GM11168 (cell line): Measurements from ENCODE around the gene NUP35.

ENCODE experiments used
- in situ Hi-C: fragments of 300-500 bp; cut with MboI; formaldehyde crosslinking; loops from one replicate; pipeline ENCODE4 v1.12.0; 2022; ENCODE audit warnings: low sequenced_read_pairs; ENCODE audit not compliant: unreplicated experiment

Gene NUP35, protein sequence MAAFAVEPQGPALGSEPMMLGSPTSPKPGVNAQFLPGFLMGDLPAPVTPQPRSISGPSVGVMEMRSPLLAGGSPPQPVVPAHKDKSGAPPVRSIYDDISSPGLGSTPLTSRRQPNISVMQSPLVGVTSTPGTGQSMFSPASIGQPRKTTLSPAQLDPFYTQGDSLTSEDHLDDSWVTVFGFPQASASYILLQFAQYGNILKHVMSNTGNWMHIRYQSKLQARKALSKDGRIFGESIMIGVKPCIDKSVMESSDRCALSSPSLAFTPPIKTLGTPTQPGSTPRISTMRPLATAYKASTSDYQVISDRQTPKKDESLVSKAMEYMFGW

DNA sequence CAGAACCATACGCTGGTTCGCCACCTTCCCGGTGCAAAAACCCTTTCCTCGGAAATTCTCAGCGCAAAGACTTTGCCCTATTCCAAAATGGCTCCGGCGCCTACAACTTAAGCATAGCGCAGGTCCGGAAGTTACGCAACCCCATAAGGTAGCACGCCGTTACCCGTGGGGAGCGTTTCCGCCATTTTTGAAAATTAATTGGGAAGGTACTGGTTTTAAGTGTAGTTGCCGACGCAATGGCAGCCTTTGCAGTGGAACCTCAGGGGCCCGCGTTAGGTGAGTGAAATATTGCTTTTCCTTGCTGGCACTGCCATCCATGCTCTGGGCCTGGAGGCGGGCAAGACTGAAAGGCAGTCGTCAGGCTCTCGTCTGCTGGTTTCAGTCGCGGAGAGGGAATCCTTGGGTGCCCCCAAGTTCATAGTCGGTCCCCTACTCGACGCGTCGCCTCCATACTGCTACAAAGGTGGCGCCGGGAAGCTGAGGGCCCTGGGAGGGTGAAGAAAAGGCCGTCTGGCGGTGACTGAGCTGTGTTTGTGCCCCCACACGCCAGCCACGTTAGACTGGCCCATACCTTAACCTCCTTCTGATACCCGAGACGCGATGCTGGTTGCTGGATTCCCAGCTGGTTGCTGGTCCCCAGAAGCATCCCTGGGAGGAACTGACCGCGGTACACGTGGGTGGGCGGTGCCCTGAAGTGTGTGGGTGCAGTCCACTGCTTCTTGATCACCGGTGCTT lies at the start of gene NUP35:
NUP35 (plus strand) TSS at position 222 of the 735 bp plus-strand sequence; CDS start at position 237, 15 bp downstream.
- in situ Hi-C loops, result no loop called here

DNA sequence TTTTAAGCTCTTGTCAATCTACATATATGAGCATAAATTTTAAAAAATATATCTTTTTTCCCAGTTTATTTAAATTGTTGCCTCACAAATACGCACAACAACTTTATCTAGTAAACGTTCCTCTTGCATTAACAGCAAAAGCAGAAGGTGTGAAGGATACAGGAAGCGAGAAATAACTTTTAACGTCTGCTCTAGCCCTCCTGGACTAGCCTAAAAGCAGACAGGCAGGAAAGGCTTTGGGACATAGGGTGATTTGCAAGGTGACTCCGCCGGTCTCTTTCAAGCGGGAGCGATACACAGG lies 46.1 kb upstream of the NUP35 start:
- in situ Hi-C loops, result no loop called here

DNA sequence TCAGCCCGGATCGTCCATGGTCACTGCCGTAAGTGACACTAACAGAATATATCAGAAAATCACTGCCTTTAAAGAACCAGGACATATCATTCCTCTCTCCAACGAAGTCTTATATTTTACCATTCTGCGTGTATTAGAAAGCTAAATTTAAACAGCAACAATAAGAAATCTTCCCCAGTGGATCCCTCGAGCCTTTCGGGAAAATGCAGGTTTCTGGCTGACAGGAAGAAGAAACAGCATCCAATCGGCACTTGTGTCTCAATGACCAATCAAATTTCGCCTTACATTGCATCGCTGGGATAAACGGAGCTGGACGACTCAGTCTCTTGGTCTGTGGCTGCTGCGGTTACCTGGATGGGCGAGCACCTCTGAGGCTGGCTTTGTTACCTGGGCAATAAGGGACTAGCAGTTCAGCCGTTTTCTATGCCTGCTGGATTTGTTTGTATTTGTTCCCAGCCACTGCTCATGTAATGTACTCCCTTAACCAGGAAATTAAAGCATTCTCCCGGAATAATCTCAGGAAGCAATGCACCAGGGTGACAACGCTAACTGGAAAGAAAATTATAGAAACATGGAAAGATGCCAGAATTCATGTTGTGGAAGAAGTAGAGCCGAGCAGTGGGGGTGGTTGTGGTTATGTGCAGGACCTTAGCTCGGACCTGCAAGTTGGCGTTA lies 45.6 kb upstream of the NUP35 start, which contains the start of gene DUSP19:
DUSP19 (plus strand) TSS at position 284 of the 675 bp plus-strand sequence; CDS start at position 471, 187 bp downstream.
- in situ Hi-C loops, result no loop called here

DNA sequence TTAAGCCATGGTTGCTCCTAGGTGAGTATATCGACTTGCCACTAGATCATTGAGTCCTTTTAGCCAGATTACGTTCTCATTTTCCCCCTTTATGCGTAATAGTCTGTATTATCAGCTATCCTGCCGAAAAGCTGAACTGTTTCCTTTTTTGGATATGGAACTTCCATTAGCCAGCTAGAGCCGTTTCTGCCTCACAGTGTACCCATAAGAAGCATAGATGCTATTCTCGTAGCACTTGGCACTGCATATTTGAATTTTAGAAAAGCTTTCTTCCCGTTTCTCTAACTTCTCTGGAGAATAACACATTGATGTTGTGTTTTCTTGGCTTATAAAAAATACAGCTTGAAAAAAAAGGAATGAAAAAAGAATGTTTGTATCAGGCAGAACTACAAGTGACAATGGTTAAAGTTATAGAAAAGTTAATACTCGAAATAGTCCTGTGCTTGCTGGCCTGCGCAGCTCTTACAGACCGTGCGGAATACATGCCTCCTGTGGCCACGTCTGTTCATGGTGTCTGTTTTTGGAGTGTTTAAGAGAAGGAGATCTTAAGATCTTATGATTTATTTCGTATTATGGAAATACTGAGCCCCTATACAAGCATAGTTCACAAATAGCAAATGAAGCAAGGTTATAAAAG lies 45.0 kb upstream of the NUP35 start:
- in situ Hi-C loops, result no loop called here

DNA sequence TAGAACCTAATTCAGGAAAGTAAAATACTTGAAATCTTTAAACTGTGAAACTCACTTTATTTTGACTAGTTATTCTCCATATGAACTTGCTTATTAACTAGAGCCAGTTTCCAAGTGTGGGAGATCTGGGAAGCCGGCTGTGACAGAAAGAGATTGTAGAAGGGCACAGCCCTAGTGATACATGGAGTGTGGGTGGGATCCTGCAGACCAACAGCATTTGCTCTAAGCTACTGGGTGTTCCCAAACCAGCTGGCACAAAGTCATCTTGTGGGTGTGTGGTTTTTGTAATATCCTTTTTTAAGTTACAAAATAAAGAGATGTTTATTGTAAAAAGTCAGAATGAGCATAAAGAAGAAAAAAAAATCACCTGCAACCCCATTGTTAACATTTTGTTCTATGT lies 42.3 kb upstream of the NUP35 start:
- in situ Hi-C loops, result no loop called here

DNA sequence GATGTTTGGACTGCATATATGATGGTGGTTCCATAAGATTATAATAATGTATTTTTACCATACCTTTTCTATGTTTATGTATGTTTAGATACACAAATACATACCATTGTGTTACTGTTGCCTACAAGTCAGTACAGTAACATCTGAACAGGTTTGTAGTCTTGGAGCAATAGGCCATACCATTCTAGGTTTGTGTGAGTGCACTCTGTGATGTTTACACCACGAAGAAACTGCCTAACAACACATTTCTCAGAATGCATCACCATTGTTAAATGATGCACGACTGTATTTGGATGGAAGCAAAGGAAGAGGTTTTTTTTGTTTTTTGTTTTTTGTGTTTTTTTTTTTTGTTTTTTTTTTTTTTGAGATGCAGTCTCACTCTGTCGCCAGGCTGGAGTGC lies 36.2 kb upstream of the NUP35 start:
- in situ Hi-C loops, result no loop called here

DNA sequence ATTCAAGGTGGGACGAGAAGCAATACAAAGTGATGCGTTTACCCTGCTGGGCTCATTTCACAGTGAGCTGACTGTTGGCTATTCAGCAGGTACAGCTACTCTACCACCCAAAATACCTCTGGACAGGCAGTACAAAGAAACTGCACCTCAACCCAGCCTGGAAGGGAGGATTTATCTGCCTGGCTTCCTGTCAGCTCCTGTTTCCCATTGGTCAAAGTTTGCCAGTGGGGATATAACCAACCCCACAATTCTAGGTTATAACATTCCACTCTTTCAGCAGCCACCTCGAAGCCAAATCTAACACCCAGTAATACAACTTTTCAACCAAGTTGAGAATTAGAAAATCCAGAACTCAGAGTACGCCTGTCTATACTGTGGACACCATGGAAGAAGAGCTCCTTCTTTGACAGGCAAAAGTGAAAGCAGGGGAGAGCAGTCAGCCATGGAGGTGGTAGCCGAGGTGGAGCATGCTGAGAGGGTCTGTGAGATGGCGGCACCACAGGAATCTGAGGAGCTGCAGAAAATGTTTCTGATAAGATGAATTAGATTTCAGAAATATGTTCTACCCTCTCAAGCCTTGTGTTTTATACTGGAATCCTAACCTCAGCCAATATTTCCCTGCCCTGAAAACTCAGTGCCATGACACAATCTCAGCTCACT lies 34.9 kb upstream of the NUP35 start:
- in situ Hi-C loops, result no loop called here

DNA sequence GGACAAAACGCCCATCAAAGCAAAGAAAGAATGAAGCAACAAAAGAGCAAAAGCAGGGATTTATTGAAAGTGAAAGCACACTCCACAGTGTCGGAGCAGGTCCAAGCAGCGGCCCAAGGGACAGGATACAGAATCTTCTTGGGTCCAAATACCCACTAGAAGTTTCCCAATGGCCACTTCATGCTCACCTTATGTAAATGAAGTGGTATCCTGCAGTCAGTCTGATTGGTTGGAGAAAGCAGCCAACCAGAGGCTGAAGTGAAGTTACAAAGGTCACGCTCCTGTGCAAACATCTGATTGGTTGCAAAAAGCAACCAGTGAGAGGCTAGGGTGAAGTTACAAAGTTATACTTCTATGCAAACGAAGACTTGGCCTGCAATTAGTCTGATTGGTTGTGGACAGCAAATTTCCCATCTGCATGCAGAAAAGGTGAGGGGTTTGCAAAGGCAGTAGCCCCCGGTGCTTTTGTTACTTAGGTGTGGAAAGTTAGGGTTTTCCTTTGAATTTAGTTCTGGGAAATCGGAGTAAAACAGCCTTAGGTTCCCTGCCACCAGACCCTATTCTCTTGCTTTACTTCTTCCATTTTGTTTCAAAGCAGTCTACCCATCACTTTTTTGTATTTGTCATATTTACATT lies 32.8 kb upstream of the NUP35 start:
- in situ Hi-C loops, result no loop called here

DNA sequence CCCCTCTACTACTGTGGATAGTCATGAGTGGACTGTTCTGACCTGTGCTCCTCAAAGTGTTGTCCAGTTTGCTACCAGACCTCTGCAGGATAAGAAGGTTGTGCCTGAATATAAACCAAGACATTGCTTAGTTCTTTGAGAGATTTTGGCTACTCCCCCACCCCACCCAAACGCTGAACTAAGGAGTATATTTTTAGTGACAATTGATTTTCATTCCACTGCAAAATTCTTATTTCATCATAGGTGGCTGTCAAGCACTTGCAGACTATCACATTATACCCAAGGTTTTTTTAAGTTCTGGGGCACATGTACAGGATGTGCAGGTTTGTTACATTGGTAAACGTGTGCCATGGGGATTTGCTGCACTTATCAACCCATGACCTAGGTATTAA lies 32.3 kb upstream of the NUP35 start:
- in situ Hi-C loops, result no loop called here

DNA sequence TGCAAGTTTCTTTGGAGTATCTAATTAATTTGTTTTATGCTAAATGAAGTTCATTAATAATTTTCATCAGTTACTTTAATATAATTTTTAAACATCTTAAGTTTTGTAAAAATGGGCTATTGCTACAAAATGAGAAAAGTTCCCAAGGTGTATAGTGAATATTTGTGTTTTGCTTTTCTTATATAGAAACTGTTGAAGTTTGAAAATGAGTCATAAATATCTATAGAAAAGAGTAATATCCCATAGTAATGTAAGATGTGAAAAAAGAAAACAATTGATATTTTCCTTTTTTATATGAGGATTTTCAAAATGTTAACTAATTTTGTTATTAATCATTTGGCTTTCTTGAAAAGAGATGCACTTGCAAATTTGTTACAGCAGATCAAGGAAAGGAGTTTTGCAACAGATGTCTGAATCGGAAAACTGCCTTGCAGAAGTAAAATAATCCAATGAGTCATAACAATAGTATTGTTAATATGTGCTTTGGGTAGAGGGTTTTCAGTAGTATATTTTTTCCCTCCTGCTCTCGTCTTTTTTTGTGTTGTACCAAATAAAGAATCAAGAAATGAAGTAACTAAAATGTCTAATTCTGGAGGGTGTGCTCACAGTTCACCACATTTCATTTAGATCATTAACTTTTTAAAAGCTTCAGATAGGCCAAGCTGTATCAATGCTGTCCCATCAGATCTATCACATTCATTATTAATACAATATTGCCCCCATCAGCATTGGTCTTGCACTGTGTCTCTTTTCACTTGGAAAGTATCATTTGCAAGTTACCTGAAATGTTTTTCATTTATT lies 30.2 kb upstream of the NUP35 start:
- in situ Hi-C loops, result no loop called here

DNA sequence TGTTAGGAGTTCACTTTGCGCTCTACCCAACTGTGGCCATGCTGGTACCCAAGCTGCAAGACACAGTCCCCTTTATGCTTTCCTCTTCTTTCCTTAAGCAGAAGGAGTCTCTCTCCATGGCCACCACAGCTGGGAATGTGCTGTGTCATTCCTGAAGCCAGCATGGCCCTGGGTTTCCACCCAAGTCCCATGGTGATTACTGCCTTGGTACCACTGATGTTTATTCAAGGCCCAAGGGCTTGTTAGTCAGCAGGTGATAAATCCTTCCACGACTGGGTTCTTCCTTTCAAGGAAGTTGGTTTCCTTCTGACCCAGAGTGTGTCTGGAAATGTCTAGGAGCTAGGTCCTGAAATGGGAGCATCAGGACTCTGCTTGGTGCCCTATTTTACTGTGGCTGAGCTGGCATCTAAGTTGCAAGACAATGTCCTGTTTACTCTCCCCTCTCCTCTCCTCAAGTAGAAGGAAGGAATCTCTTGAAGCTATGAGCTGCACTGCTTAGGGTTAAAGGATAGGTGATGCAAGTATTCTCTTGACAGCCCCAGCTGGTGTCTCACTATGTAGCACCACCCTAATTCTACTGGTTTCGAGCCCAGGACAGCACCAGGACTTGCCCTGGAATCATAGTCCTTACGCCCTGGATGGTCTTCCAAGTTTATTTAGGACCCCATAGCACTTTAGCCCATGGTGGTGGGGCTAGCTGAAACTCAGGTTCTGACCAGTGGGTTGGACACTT lies 18.7 kb upstream of the NUP35 start:
- in situ Hi-C loops, result no loop called here

DNA sequence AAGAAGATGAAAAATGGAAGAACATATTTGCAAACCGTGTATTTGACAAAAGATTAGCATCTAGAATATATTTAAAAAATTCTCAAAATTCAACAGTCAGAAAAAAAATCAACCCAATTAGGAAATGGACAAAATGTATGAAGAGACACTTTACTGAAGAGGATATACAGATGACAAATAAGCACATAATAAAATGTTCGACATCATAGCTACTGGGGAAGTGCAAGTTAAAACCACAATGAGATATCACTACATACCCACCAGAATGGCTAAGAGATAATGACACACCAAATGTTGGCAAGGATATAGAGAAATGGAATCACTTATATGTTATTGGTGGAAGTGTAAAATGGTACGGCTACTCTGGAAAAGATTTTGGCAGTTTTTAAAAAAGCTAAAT lies 11.7 kb upstream of the NUP35 start:
- in situ Hi-C loops, result no loop called here

DNA sequence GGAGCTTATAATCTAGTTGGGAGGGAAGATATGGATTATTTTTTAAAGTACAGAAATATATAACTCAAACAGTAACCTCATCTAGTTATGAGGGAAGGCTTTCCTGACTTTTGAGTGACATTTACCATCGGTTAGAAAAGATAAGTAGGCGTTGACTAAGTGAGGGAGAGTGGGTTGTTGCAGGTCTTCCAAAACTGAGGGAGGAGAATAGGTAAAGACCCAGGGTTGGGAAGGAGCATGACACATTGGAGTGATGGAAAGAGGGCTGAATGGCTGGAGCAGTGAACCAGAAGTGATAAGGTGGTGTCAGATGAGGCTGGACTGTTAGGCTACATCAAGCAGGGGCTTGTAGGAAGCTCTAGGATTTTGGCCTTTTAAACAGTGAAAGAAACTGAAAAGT lies 10.6 kb upstream of the NUP35 start:
- in situ Hi-C loops, result no loop called here

DNA sequence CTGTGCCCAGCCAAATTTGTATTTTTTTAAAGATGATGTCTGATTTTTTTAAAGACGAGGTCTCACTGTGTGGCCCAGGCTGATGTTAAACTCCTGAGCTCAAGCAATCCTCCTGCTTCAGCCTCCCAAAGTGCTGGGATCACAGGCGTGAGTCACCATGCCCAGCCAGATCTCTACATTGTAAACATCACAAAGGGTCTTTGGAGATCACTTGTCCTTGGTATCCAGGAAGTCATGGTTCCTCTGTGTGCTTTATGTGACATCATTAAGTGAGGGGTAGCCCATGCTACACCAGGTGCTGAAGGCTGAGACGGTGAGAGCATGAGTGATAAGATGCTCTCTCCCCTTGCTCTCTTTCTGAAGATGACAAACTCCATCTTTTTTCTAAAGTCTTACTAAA lies 7.0 kb upstream of the NUP35 start:
- in situ Hi-C loops, result no loop called here

DNA sequence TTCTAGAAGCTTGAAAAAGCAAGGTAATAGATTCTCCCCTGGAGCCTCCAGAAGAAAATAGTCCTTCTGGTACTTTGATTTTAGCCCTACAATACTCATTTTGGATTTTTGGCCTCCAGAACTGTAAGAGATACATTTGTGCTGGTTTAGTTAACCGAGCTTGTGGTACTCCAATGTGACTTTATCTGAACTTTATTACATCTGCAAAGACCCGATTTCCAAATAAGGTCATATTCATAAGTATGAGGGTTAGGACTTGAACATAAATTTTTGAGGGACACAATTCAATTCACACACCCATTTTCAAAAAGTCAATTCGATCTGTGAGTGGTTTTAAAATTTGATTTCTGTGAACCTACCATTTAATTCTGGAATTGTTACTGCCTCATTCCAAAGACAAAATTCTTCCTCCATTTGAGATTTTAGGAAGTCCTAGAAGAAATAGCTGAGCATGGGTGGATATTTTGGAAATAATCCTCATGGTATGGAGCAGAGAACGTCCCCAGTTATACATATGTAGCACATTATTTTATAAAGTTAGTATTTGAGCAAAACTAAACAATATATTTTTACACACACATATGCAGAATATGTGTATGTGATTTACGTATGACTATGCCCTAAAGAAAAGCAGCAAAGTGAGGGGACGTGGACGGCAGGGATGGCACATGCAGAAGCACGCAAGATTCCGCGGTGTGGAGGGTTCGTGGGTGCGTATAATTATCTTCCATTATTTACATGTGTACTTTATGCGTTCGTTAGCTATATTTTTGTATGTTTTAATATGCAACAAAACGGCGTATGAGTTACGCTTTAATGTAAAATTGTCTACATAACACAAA lies 905 bp upstream of the NUP35 start:
- in situ Hi-C loops, result no loop called here

DNA sequence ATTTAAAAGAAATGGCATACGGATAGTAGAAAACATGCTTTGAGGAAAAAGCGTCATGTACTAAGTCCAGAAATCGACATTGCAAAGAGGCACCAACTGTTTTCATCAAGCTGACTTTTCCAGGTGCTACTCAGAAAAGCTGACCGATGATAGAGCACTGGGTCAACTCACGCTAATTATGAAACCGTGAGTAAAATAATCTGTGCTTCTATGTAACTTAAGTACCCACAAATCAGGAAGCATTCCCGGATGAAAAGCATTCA lies 353 bp upstream of the NUP35 start:
- in situ Hi-C loops, result no loop called here

DNA sequence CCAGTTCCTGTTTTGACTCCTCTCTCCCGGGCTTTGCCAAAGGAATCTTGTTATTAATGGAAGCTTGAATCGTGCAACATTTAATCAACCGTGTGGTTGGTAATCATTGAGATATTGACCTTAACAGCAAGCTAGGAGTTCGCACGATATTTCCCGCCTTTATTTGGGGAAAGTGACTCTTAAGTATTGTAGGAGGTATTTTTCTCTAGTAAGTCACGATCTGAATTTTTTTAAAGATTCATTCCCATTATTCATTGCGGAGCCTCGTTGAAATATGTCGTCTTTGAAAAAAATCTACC lies 663 bp downstream of the NUP35 start:
- in situ Hi-C loops, result no loop called here

DNA sequence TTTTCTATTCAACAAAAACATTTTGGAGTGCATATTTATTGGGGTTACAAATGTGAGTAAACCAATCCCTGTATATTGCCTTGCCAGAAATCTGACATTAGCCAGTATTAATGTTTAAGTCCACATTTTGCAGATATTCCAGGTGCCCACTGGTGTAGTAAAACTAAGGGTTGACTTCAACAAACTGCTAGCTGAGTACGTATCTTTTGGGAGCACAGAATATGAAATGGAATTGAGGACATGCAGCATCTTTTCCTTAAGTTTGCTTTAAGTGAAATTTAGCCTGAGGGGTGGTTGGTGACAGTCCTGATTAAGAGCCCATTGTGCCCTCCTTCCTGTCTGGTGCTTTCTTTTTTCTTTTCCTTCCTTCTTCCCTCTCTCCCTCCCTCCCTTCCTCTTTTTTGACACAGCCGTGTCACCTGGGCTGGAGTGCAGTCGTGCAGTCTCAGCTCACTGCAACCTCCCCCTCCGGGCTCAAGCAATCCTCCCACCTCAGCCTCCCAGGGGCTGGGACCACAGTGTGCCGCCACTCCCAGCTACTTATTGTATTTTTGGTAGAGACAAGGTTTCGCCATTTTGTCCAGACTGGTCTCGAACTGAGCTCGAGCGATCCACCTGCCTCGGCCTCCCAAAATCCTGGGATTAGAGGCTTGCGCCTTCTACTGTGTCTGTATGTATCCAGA lies 1.6 kb downstream of the NUP35 start:
- in situ Hi-C loops, result no loop called here
